Prostate gland (tissue), 2 donors: Measurements from ENCODE around the gene S1PR4. TPM values are rescaled to one million over a fixed set of nuclear protein-coding genes. Genes with fewer than 3 reads are reported as not detected.

Experiments
- DNase-seq: peaks from one replicate; pipeline ENCODE4 v3.0.0-alpha.2; 2019; ENCODE audit warnings: low spot score
- H3K27ac ChIP-seq, 2 donors: fragments of 200-600 bp; sonication (generic); 2 replicates each; pipeline ENCODE4 v1.5.1; 2017 to 2019
- H3K27me3 ChIP-seq: fragments of 200-600 bp; sonication (generic); replicated peaks from 2 replicates; pipeline ENCODE4 v1.5.1; 2019; ENCODE audit not compliant: insufficient read depth
- H3K36me3 ChIP-seq, 2 donors: fragments of 200-600 bp; sonication (generic); 1 replicate in 1 of 2; 2 replicates in 1 of 2; pipeline versions ENCODE4 v1.5.1 to v1.8.1; 2017 to 2019
- H3K4me1 ChIP-seq: fragments of 200-600 bp; sonication (generic); replicated peaks from 2 replicates; pipeline ENCODE4 v1.5.1; 2019
- H3K4me3 ChIP-seq, 2 donors: fragments of 200-600 bp; sonication (generic); 2 replicates each; pipeline ENCODE4 v1.5.1; 2017 to 2019
- H3K9me3 ChIP-seq: fragments of 200-600 bp; sonication (generic); 2 replicates; pipeline ENCODE4 v1.5.1; 2017
- CTCF ChIP-seq, 4 experiments: fragments of 200-600 bp in 2 of 4; fragments of 450-650 bp in 2 of 4; sonication (generic) in 2 of 4; IDR thresholded peaks; 1 replicate in 3 of 4; 2 replicates in 1 of 4; pipeline ENCODE4 v1.5.1; 2016 to 2019; ENCODE audit warnings: antibody characterized with exemption in 4 of 4, mild to moderate bottlenecking in 2 of 4, moderate library complexity in 2 of 4
- POLR2A ChIP-seq: fragments of 450-650 bp; IDR thresholded peaks from one replicate; pipeline ENCODE4 v1.6.1; 2016; ENCODE audit warnings: antibody characterized with exemption, mild to moderate bottlenecking
- POLR2AphosphoS5 ChIP-seq: sonication (generic); formaldehyde crosslinking; IDR thresholded peaks from one replicate; pipeline ENCODE4 v1.6.1; 2017; ENCODE audit warnings: antibody characterized with exemption
- WGBS: methylation state at CpG from one replicate; pipeline ENCODE4 v1.1.5; 2018; 5-methylcytosine and 5-hydroxymethylcytosine counted together
- intact Hi-C: fragments of 100-400 bp; cut with DNase I; formaldehyde crosslinking; loops from one replicate; pipeline ENCODE4 v1.14.2; 2022
- total RNA-seq, 2 donors: library from RNA; depleted of rRNA; stranded (reverse); fragments of >200 nt; gene quantifications; one replicate each; pipeline ENCODE4 v1.1.0, GENCODE V29; 2016

S1PR4 gene
- total RNA-seq, 2 donors from 2014 or later, result 0.14 to 1.5 TPM

- 87% methylated on average over 37 of the region's 40 CpGs for WGBS
- no peak for DNase-seq
These were observed 14.9 kb downstream of the S1PR4 start for GRCh38 chr19:3193256-3194105.

DNA sequence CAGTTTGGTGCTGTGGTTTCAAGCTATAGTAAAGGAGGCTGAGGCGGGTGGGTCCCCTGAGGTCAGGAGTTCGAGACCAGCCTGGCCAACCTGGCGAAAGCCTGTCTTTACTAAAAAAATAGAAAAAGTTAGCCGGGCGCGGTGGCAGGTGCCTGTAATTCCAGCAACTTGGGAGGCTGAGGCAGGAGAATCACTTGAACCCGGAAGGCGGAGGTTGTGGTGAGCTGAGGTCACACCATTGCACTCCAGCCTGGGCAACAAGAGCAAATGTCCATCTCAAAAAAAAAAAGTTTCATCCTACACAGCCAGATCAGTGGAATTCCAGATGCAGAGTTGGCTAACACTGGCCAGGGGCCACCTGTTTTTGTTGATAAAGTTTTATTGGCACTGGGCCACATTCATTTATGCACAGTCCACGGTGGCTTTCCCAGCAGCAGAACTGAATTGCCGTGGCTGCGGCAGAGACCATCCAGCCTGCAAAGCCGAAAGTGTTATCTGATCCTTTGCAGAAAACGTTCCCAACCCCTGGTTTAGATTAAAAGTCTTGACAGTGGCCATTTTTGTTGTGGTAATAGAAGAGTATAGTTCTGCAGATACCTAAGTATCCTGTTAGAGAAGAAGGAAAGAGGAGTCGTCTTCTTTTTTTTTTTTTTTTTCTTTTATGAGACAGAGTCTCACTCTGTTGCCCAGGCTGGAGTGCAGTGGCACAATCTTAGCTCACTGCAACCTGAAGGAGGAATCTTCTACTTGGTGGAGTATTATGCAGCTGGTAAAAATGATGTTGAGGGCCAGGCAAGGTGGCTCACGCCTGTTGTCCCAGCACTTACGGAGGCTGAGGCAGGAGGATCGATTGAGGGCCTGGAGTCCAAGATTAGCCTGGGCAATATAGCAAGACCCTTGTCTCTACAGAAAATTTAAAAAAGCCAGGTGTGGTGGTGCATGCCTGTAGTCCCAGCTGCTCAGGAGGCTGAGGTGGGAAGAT is 15.8 kb downstream of the S1PR4 start:
- Histone ChIP-seq H3K27ac (no peak overlapping the region), H3K9me3 (no peaks in the 10 kb centered on the region), H3K36me3 (no peaks in the 10 kb centered on the region), H3K4me1 (no peaks in the 10 kb centered on the region), H3K27me3 (no peaks in the 10 kb centered on the region), H3K4me3 (no peak overlapping the region)
- TF ChIP-seq CTCF (IDR thresholded peaks at IDR 0.05) (no peak), POLR2AphosphoS5 (no peak), POLR2A (no peak)
- no peak for DNase-seq
- intact Hi-C loops, result no loop called here
- WGBS, result 89% methylated on average over 17 of the region's 17 CpGs

More at GRCh38 chr19:3193256-3194105, 14.9 kb downstream of the S1PR4 start:
- intact Hi-C loops, result no loop called here
- Histone ChIP-seq H3K4me1 (no peaks in the 10 kb centered on the region), H3K9me3 (no peaks in the 10 kb centered on the region), H3K27ac (no peak overlapping the region), H3K4me3 (no peak overlapping the region), H3K27me3 (no peaks in the 10 kb centered on the region), H3K36me3 (no peaks in the 10 kb centered on the region)
- TF ChIP-seq CTCF (IDR thresholded peaks at IDR 0.05), result no peak

GRCh38 chr19:3196064-3196932 is 17.7 kb downstream of the S1PR4 start:
- no peaks in the 10 kb centered on the region for H3K27me3 ChIP-seq
- no peaks in the 10 kb centered on the region for H3K4me1 ChIP-seq
- DNase-seq, result no peak
- no peak overlapping the region for H3K4me3 ChIP-seq
- no peaks in the 10 kb centered on the region for H3K36me3 ChIP-seq
- intact Hi-C loops, result no loop called here
- H3K9me3 ChIP-seq, result no peaks in the 10 kb centered on the region
- TF ChIP-seq POLR2AphosphoS5, result no peak
- TF ChIP-seq CTCF (IDR thresholded peaks at IDR 0.05), result no peak
- no peak for TF ChIP-seq POLR2A
- no peak overlapping the region for H3K27ac ChIP-seq
- 90% methylated on average over 41 of the region's 42 CpGs for WGBS

GRCh38 chr19:3196933-3197205 is 18.3 kb downstream of the S1PR4 start:
- no peak overlapping the region for H3K27ac ChIP-seq
- H3K36me3 ChIP-seq, result no peaks in the 10 kb centered on the region
- H3K4me3 ChIP-seq, result no peak overlapping the region
- intact Hi-C loops, result no loop called here
- no peak for DNase-seq
- H3K27me3 ChIP-seq, result no peaks in the 10 kb centered on the region
- no peak for TF ChIP-seq POLR2AphosphoS5
- TF ChIP-seq POLR2A, result no peak
- TF ChIP-seq CTCF (IDR thresholded peaks at IDR 0.05), result no peak
- no peaks in the 10 kb centered on the region for H3K4me1 ChIP-seq
- no peaks in the 10 kb centered on the region for H3K9me3 ChIP-seq
- 90% methylated on average over 14 of the region's 14 CpGs for WGBS
